ENCODE data around the gene MLLT3.

Gene MLLT3

DNA sequence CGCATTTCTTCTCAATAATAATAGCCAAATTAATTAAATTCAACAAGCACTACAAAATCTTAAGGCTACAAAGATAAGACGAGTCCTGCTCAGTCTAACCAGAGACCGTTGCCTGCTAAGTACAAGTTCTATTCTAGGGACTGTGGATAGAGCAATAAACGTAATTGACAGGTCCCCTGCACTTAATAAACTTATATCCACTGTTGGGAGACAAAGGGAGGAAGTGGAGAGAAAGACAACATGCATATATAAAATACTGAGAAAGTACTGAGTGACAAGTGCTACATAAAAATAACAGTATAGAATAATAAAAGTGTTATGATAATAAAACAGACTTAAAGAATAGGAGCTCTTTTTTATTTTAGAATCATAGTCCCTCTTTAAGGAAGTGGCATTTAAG is 158.1 kb downstream of the MLLT3 start:
- Histone ChIP-seq H2AFZ (ENCODE audit: low read depth, low read length) (no peak overlapping the region), H3K36me3 (replicated peaks; ENCODE audit: low read depth, low read length) (no peaks in the 10 kb centered on the region), H3K27ac (ENCODE audit: low read length) (no peak overlapping the region), H3K4me3 (ENCODE audit: low read length) (no peak overlapping the region), H3K27me3 (ENCODE audit: low read depth, low read length) (peaks cover 22% of the 10 kb centered on the region), H3K79me2 (ENCODE audit: low read length) (no peaks in the 10 kb centered on the region), H4K20me1 (ENCODE audit: insufficient read depth, low read length) (no peaks in the 10 kb centered on the region), H3K4me1 (ENCODE audit: low read length) (0 out of 2 replicates have a peak, but pooled peaks cover 3% of the 10 kb centered on the region), H3K9me3 (ENCODE audit: insufficient read depth, low read length) (no peaks in the 10 kb centered on the region), H3K9ac (ENCODE audit: low read length) (no peak overlapping the region), H3K4me2 (ENCODE audit: low read length) (no peak overlapping the region)
- TF ChIP-seq EZH2phosphoT487 (IDR thresholded peaks at IDR 0.05; ENCODE audit: low read depth), result no peak
- TF ChIP-seq, protein P1, sequence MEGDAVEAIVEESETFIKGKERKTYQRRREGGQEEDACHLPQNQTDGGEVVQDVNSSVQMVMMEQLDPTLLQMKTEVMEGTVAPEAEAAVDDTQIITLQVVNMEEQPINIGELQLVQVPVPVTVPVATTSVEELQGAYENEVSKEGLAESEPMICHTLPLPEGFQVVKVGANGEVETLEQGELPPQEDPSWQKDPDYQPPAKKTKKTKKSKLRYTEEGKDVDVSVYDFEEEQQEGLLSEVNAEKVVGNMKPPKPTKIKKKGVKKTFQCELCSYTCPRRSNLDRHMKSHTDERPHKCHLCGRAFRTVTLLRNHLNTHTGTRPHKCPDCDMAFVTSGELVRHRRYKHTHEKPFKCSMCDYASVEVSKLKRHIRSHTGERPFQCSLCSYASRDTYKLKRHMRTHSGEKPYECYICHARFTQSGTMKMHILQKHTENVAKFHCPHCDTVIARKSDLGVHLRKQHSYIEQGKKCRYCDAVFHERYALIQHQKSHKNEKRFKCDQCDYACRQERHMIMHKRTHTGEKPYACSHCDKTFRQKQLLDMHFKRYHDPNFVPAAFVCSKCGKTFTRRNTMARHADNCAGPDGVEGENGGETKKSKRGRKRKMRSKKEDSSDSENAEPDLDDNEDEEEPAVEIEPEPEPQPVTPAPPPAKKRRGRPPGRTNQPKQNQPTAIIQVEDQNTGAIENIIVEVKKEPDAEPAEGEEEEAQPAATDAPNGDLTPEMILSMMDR (IDR thresholded peaks at IDR 0.05; ENCODE audit: low read depth, low read length), result no peak

DNA sequence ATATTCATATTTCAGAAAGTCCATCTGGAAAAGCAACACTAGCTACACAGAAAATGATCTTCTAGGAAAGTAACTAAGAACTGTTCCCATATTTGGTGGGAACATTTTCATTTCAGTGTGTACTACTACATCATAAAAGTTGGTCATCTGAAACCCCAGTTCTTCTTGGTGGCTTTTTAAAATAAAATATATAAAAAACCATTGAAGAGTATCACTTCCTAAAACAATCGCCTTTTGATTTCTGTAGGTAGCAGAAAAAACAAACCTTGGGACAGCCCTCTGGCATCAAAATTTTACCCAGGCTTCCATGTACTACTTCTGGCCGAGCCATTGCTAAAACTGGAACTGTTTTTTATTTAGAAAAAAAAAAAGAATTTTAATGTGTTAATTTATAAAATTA is 158.5 kb downstream of the MLLT3 start:
- Histone ChIP-seq H3K4me1 (ENCODE audit: low read length) (0 out of 2 replicates have a peak, but pooled peaks cover 3% of the 10 kb centered on the region), H3K36me3 (replicated peaks; ENCODE audit: low read depth, low read length) (no peaks in the 10 kb centered on the region), H3K27ac (ENCODE audit: low read length) (no peak overlapping the region), H3K9ac (ENCODE audit: low read length) (no peak overlapping the region), H4K20me1 (ENCODE audit: insufficient read depth, low read length) (no peaks in the 10 kb centered on the region), H3K4me3 (ENCODE audit: low read length) (no peak overlapping the region), H3K9me3 (ENCODE audit: insufficient read depth, low read length) (no peaks in the 10 kb centered on the region), H3K27me3 (ENCODE audit: low read depth, low read length) (peaks cover 20% of the 10 kb centered on the region), H3K79me2 (ENCODE audit: low read length) (no peaks in the 10 kb centered on the region), H3K4me2 (ENCODE audit: low read length) (no peak overlapping the region), H2AFZ (ENCODE audit: low read depth, low read length) (no peak overlapping the region)
- TF ChIP-seq, protein P1 (IDR thresholded peaks at IDR 0.05; ENCODE audit: low read depth, low read length), result no peak
- TF ChIP-seq EZH2phosphoT487 (IDR thresholded peaks at IDR 0.05; ENCODE audit: low read depth), result no peak

DNA sequence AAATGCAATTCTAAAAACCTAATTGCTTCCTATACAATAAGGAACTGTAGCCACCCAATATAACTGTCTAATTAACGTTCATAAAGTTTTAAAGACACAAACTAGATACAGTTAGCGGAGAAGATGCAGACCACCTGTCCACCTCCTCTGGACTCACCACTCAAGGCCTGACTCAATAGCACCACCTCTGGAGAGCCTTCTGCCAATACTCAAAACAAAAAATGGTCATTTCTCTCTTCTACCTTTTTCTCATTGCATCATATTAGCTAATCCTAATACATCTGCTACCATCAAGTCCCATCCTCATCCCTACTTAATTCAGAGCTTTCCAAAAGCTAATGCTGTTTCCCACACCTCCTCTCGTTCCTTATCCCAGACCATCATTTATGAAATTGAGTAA is 159.9 kb downstream of the MLLT3 start:
- Histone ChIP-seq H3K36me3 (replicated peaks; ENCODE audit: low read depth, low read length) (no peaks in the 10 kb centered on the region), H3K79me2 (ENCODE audit: low read length) (no peaks in the 10 kb centered on the region), H3K4me3 (ENCODE audit: low read length) (no peak overlapping the region), H3K4me2 (ENCODE audit: low read length) (no peak overlapping the region), H3K4me1 (ENCODE audit: low read length) (0 out of 2 replicates have a peak, but pooled peaks cover 3% of the 10 kb centered on the region), H3K9ac (ENCODE audit: low read length) (no peak overlapping the region), H4K20me1 (ENCODE audit: insufficient read depth, low read length) (no peaks in the 10 kb centered on the region), H3K27ac (ENCODE audit: low read length) (no peak overlapping the region), H3K9me3 (ENCODE audit: insufficient read depth, low read length) (no peaks in the 10 kb centered on the region), H3K27me3 (ENCODE audit: low read depth, low read length) (peaks cover 20% of the 10 kb centered on the region), H2AFZ (ENCODE audit: low read depth, low read length) (no peak overlapping the region)
- TF ChIP-seq, protein P1 (IDR thresholded peaks at IDR 0.05; ENCODE audit: low read depth, low read length), result peak; percentile 18
- no peak for TF ChIP-seq EZH2phosphoT487 (IDR thresholded peaks at IDR 0.05; ENCODE audit: low read depth)

DNA sequence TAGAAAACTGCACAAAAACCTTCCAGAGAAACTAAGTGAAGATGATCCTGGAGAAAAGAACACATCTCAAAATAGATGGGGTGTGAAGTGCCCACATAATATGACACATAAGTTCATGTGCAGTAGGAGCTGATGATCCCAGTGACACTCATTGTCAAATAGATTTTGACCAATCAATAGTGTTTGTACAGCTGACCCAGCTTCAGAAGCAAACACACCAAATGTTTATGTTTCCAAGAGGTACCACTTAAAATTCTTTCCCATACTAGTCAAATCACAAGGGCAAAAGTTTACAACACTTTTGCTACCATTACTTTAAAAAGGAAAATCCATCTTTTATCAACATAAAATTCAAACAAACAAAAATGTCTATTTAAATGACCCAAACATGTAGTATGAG is 175.0 kb downstream of the MLLT3 start:
- H3K36me3 ChIP-seq (replicated peaks; ENCODE audit: low read depth, low read length), result no peaks in the 10 kb centered on the region
- TF ChIP-seq EZH2phosphoT487 (IDR thresholded peaks at IDR 0.05; ENCODE audit: low read depth), result no peak
- TF ChIP-seq, protein P1 (IDR thresholded peaks at IDR 0.05; ENCODE audit: low read depth, low read length), result no peak
- H3K4me1 ChIP-seq (ENCODE audit: low read length), result peaks cover 11% of the 10 kb centered on the region; the same call in 1 of the 2 replicates
- H3K79me2 ChIP-seq (ENCODE audit: low read length), result no peaks in the 10 kb centered on the region
- no peaks in the 10 kb centered on the region for H3K27me3 ChIP-seq (ENCODE audit: low read depth, low read length)
- no peak overlapping the region for H2AFZ ChIP-seq (ENCODE audit: low read depth, low read length)
- H3K4me3 ChIP-seq (ENCODE audit: low read length), result no peak overlapping the region
- H3K9me3 ChIP-seq (ENCODE audit: insufficient read depth, low read length), result no peaks in the 10 kb centered on the region
- no peak overlapping the region for H3K27ac ChIP-seq (ENCODE audit: low read length)
- no peaks in the 10 kb centered on the region for H4K20me1 ChIP-seq (ENCODE audit: insufficient read depth, low read length)
- H3K4me2 ChIP-seq (ENCODE audit: low read length), result no peak overlapping the region
- no peak overlapping the region for H3K9ac ChIP-seq (ENCODE audit: low read length)

Measured in OCI-LY3 (cell line).